ENCODE results near the gene ZSCAN30. TPM values are rescaled to one million over a fixed set of nuclear protein-coding genes. Genes with fewer than 3 reads are reported as not detected.

ZSCAN30 gene
- total and polyA plus RNA-seq, 11 donors = 6.2 to 18.1 (median 13.8) TPM

- no peak overlapping the region for H3K4me3 ChIP-seq
- H3K36me3 ChIP-seq = peaks cover 0 to 80% (median 75%) of the 10 kb centered on the region in 9 donors
- TF ChIP-seq CTCF (IDR thresholded peaks at IDR 0.05) (no peak), POLR2A (IDR thresholded peaks at IDR 0.05) (no peak)
- DNase-seq = no peak
- H3K9me3 ChIP-seq = no peaks in the 10 kb centered on the region
- H3K27ac ChIP-seq = no peak overlapping the region
- intact Hi-C loops (cut with DNase I) = no loop called here
- no peak for ATAC-seq
- H3K4me1 ChIP-seq = peaks cover 0 to 23% (median 3%) of the 10 kb centered on the region in 12 donors
- H3K27me3 ChIP-seq = no peaks in the 10 kb centered on the region
- 43 to 70% (median 65%) methylated on average over 1 of the region's 1 CpG for WGBS, 4 donors
Measured at GRCh38 chr18:35334212-35334611, 44.2 kb upstream of the ZSCAN30 start.

DNA sequence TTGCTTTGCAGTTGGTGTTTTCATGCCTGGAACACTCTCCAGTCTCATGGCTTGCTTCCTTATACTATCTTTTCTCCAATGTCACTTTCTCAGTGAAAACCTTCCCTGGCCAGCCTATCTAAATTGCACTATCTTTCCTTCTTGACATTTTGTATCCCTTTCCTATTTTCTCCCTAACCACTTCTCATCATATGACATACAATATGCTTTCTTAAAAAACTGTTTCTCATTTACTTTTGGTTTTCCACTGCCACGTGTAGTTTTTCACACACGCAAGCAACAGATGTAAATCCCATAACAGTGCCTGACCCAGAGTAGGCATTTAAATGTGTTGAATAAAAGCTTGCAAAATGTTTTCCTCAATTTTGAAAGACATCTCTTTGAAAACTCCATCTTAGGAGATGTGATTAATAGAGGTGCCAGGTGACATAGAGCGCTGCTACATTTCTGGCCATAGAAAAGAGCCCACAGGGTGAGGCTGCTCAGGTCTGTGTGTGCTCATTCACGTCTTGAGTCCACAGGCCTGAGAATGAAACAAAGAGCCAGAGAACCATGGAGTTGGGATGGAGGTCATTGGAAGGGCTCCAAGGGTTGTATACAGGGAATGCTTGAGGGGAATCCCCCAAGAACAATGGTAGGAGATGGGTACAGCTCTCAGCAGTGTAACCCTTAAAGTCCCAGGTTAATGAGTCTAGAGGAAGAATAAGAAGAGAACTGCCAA is 41.5 kb upstream of the ZSCAN30 start:
- H3K27ac ChIP-seq = no peak overlapping the region
- peaks cover 0 to 13% (median 0%) of the 10 kb centered on the region in 12 donors for H3K9me3 ChIP-seq
- TF ChIP-seq CTCF (IDR thresholded peaks at IDR 0.05) (no peak), POLR2A (IDR thresholded peaks at IDR 0.05) (no peak)
- peaks cover 0 to 53% (median 48%) of the 10 kb centered on the region in 9 donors for H3K36me3 ChIP-seq
- peak in 1 of 4 donors; percentile 24 for ATAC-seq
- peaks cover 0 to 16% (median 2%) of the 10 kb centered on the region in 12 donors for H3K4me1 ChIP-seq
- DNase-seq = no peak
- intact Hi-C loops (cut with DNase I) = no loop called here
- H3K4me3 ChIP-seq = no peak overlapping the region
- WGBS, 4 donors = 66 to 70% (median 67%) methylated on average over 4 of the region's 4 CpGs
- no peaks in the 10 kb centered on the region for H3K27me3 ChIP-seq

DNA sequence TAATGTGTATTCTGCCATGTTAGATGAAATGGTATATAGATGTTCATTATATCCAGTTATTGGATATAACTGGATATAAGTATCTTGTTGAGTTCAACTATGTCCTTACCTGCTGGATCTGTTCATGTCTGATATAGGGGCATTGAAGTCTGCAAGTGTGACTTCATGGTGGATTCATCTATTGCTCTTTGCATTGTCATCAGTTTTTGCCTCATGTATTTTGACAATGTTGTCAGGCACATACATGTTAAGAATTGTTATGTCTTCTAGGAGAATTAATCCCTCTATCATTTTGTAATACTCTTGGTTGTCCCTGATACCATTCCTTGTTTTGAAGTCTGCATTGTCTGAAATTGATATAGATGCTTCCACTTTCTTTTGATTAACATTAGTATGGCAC is 38.8 kb upstream of the ZSCAN30 start:
- H3K4me3 ChIP-seq = no peak overlapping the region
- H3K27ac ChIP-seq = no peak overlapping the region
- peaks cover 0 to 4% (median 0%) of the 10 kb centered on the region in 12 donors for H3K4me1 ChIP-seq
- intact Hi-C loops (cut with DNase I) = no loop called here
- peaks cover 0 to 13% (median 0%) of the 10 kb centered on the region in 12 donors for H3K9me3 ChIP-seq
- no peaks in the 10 kb centered on the region for H3K27me3 ChIP-seq
- ATAC-seq (no peak), DNase-seq (no peak)
- no peak for TF ChIP-seq POLR2A (IDR thresholded peaks at IDR 0.05)
- TF ChIP-seq CTCF (IDR thresholded peaks at IDR 0.05) = no peak
- peaks cover 0 to 27% (median 21%) of the 10 kb centered on the region in 9 donors for H3K36me3 ChIP-seq

- no peaks in the 10 kb centered on the region for H3K27me3 ChIP-seq
- TF ChIP-seq POLR2A (IDR thresholded peaks at IDR 0.05) (no peak), CTCF (IDR thresholded peaks at IDR 0.05) (no peak)
- peaks cover 0 to 4% (median 0%) of the 10 kb centered on the region in 12 donors for H3K4me1 ChIP-seq
- H3K36me3 ChIP-seq = peaks cover 0 to 7% (median 1%) of the 10 kb centered on the region in 9 donors
- H3K27ac ChIP-seq = no peak overlapping the region
- 54 to 83% (median 70%) methylated on average over 3 of the region's 3 CpGs for WGBS, 4 donors
- DNase-seq = no peak
- H3K4me3 ChIP-seq = no peak overlapping the region
- ATAC-seq = no peak
- intact Hi-C loops (cut with DNase I) = no loop called here
- H3K9me3 ChIP-seq = peaks cover 0 to 13% (median 0%) of the 10 kb centered on the region in 12 donors
Measured at GRCh38 chr18:35326695-35327387, 36.8 kb upstream of the ZSCAN30 start.

Data from heart left ventricle (tissue), 16 donors.